Lower leg skin (tissue), 4 donors: ENCODE measurements around the gene CELA1. TPM values are rescaled to one million over a fixed set of nuclear protein-coding genes. Genes with fewer than 3 reads are reported as not detected.

ENCODE experiments used
- DNase-seq, 2 donors: peaks; one replicate each; pipeline ENCODE4 v3.0.0-alpha.2; 2019; ENCODE audit warnings: low spot score in 2 of 2
- H3K4me3 ChIP-seq: fragments of 200-600 bp; sonication (generic); 2 replicates; pipeline ENCODE4 v1.5.1; 2017; ENCODE audit warnings: mild to moderate bottlenecking, low read depth; ENCODE audit not compliant: poor library complexity, severe bottlenecking
- CTCF ChIP-seq, 3 donors: fragments of 450-650 bp; IDR thresholded peaks; one replicate each; pipeline ENCODE4 v1.5.1; 2016; ENCODE audit warnings: antibody characterized with exemption in 3 of 3, mild to moderate bottlenecking in 3 of 3, moderate library complexity in 2 of 3
- POLR2A ChIP-seq, 2 donors: fragments of 450-650 bp; IDR thresholded peaks; one replicate each; pipeline ENCODE4 v1.6.1; 2016 to 2017; ENCODE audit warnings: antibody characterized with exemption in 2 of 2, mild to moderate bottlenecking in 1 of 2, moderate library complexity in 1 of 2
- WGBS, 2 donors: methylation state at CpG; one replicate each; pipeline ENCODE4 v1.1.5; 2018; 5-methylcytosine and 5-hydroxymethylcytosine counted together
- intact Hi-C: fragments of 100-400 bp; cut with DNase I; formaldehyde crosslinking; loops from one replicate; pipeline ENCODE4 v1.15.0; 2023; ENCODE audit warnings: low total_unique reads
- total RNA-seq, 4 donors: library from RNA; depleted of rRNA; stranded (reverse); fragments of >200 nt; gene quantifications; one replicate each; pipeline ENCODE4 v1.1.0, GENCODE V29; 2016

The CELA1 gene
- total RNA-seq, 4 donors from 2014 or later, result not detected

GRCh38 chr12:51285843-51286242, 60.6 kb downstream of the CELA1 start:
- WGBS, 2 donors, result 77 to 83% methylated on average over 1 of the region's 1 CpG
- intact Hi-C loops, result no loop called here
- no peak for TF ChIP-seq POLR2A (IDR thresholded peaks at IDR 0.05)
- TF ChIP-seq CTCF (IDR thresholded peaks at IDR 0.05), result no peak
- no peak overlapping the region for H3K4me3 ChIP-seq
- DNase-seq, result no peak

GRCh38 chr12:51281202-51281924, 65.1 kb downstream of the CELA1 start:
- DNase-seq, result no peak
- H3K4me3 ChIP-seq, result no peak overlapping the region
- WGBS, 2 donors, result 91 to 94% methylated on average over 4 of the region's 4 CpGs
- intact Hi-C loops, result no loop called here
- TF ChIP-seq CTCF (IDR thresholded peaks at IDR 0.05) (no peak), POLR2A (IDR thresholded peaks at IDR 0.05) (no peak)

Other genes starting within 250 kb of the CELA1 start
- 10 to 100 TPM; 14.9 to 17.7 (median 17.1) TPM for gene TFCP2, start 173.5 kb downstream of the CELA1 start, total RNA-seq
- 10 to 100 TPM in 2 of 4 donors, 1 to 10 TPM in 2; 5.5 to 20.2 (median 10.6) TPM for gene POU6F1, start 128.6 kb downstream of the CELA1 start, total RNA-seq
- gene DAZAP2, start 107.9 kb downstream of the CELA1 start, total RNA-seq, result 100 to 1,000 TPM; 172 to 424 (median 256) TPM
- 10 to 100 TPM; 30.0 to 57.2 (median 44.9) TPM for gene SMAGP, start 76.3 kb downstream of the CELA1 start, total RNA-seq
- 1 to 10 TPM in 1 of 4 donors, under 1 TPM in 3; 0.38 to 2.4 (median 0.94) TPM for gene BIN2, start 22.5 kb downstream of the CELA1 start, total RNA-seq
- 10 to 100 TPM in 1 of 4 donors, 1 to 10 TPM in 3; 1.3 to 16.4 (median 4.7) TPM for gene GALNT6, start 44.7 kb upstream of the CELA1 start, total RNA-seq
- gene SLC4A8, start 78.2 kb upstream of the CELA1 start, total RNA-seq, result under 1 TPM; 0.04 to 0.13 (median 0.06) TPM
- under 1 TPM; 0.42 to 0.80 (median 0.65) TPM for gene SCN8A, start 244.6 kb upstream of the CELA1 start, total RNA-seq